CD1c-positive myeloid dendritic cell (primary cell): ENCODE results near the gene HIVEP3.
"Not testable (repeated sequence)": the region's sequence is repeated elsewhere in the genome, so short reads cannot be mapped to it uniquely, and the experiment has no call there.

ENCODE experiments used
- DNase-seq: peaks from one replicate; pipeline ENCODE4 v3.0.0-alpha.2; 2016; ENCODE audit errors: extremely low spot score

The HIVEP3 gene

GRCh38 chr1:41918450-41919043 lies at the start of gene HIVEP3:
HIVEP3 (minus strand) TSS chr1:41918922.
- no peak for DNase-seq

- no peak for DNase-seq
Observed at GRCh38 chr1:41964400-41964799, 45.7 kb upstream of the HIVEP3 start.

GRCh38 chr1:41963636-41964035 lies 44.9 kb upstream of the HIVEP3 start:
- DNase-seq, result no peak

- DNase-seq, result no peak
Observed at GRCh38 chr1:41958015-41958673, 39.4 kb upstream of the HIVEP3 start.

- no peak for DNase-seq
Observed at GRCh38 chr1:41957568-41957967, 38.8 kb upstream of the HIVEP3 start.

- DNase-seq, result no peak
Observed at GRCh38 chr1:41955461-41956159, 36.9 kb upstream of the HIVEP3 start.

- DNase-seq, result no peak
Observed at GRCh38 chr1:41954533-41954944, 35.8 kb upstream of the HIVEP3 start.

GRCh38 chr1:41953291-41953690 lies 34.6 kb upstream of the HIVEP3 start:
- DNase-seq, result no peak

- DNase-seq, result no peak
Observed at GRCh38 chr1:41952208-41952607, 33.5 kb upstream of the HIVEP3 start.

- DNase-seq, result not testable (repeated sequence)
Observed at GRCh38 chr1:41951492-41951891, 32.8 kb upstream of the HIVEP3 start.

- no peak for DNase-seq
Observed at GRCh38 chr1:41950820-41951219, 32.1 kb upstream of the HIVEP3 start.

GRCh38 chr1:41945946-41946345 lies 27.2 kb upstream of the HIVEP3 start:
- DNase-seq, result not testable (repeated sequence)

- no peak for DNase-seq
Observed at GRCh38 chr1:41943717-41944116, 25.0 kb upstream of the HIVEP3 start.

- DNase-seq, result no peak
Observed at GRCh38 chr1:41942278-41942677, 23.6 kb upstream of the HIVEP3 start.

GRCh38 chr1:41941381-41941780 lies 22.7 kb upstream of the HIVEP3 start:
- DNase-seq, result peak; percentile 9

GRCh38 chr1:41939194-41939593 lies 20.5 kb upstream of the HIVEP3 start:
- DNase-seq, result no peak

GRCh38 chr1:41936107-41936506 lies 17.4 kb upstream of the HIVEP3 start:
- DNase-seq, result no peak

GRCh38 chr1:41935226-41935625 lies 16.5 kb upstream of the HIVEP3 start:
- DNase-seq, result no peak

- no peak for DNase-seq
Observed at GRCh38 chr1:41933106-41933505, 14.4 kb upstream of the HIVEP3 start.

- no peak for DNase-seq
Observed at GRCh38 chr1:41931578-41931977, 12.9 kb upstream of the HIVEP3 start.

GRCh38 chr1:41927118-41927517 lies 8.4 kb upstream of the HIVEP3 start:
- DNase-seq, result no peak

- DNase-seq, result peak; percentile 5
Observed at GRCh38 chr1:41925712-41926111, 7.0 kb upstream of the HIVEP3 start.

GRCh38 chr1:41924911-41925310 lies 6.2 kb upstream of the HIVEP3 start:
- no peak for DNase-seq
